ENCODE measurements around the gene MOCS2. TPM values are rescaled to one million over a fixed set of nuclear protein-coding genes. Genes with fewer than 3 reads are reported as not detected.

MOCS2 gene
- total and polyA plus RNA-seq, 10 of the 15 experiments (the other 5 are each of a cell fraction or from before 2014, with no cell fraction given), result 11.0 to 27.4 (median 22.5) TPM

DNA sequence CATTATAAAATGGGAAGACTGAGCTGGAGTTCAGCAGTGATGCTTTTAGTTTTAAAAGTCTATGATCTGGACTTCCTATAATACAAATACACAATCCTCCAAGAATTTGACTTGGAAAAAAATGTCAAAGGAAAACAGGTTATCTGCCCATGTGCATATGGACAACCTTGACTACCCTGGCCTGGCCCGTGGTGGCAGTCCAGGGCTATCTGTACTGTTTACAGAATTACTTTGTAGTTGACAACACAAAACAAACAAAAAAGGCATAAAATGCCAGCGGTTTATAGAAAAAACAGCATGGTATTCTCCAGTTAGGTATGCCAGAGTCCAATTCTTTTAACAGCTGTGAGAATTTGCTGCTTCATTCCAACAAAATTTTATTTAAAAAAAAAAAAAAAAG is 17.3 kb downstream of the MOCS2 start (continued):
- TF ChIP-seq, protein P1, sequence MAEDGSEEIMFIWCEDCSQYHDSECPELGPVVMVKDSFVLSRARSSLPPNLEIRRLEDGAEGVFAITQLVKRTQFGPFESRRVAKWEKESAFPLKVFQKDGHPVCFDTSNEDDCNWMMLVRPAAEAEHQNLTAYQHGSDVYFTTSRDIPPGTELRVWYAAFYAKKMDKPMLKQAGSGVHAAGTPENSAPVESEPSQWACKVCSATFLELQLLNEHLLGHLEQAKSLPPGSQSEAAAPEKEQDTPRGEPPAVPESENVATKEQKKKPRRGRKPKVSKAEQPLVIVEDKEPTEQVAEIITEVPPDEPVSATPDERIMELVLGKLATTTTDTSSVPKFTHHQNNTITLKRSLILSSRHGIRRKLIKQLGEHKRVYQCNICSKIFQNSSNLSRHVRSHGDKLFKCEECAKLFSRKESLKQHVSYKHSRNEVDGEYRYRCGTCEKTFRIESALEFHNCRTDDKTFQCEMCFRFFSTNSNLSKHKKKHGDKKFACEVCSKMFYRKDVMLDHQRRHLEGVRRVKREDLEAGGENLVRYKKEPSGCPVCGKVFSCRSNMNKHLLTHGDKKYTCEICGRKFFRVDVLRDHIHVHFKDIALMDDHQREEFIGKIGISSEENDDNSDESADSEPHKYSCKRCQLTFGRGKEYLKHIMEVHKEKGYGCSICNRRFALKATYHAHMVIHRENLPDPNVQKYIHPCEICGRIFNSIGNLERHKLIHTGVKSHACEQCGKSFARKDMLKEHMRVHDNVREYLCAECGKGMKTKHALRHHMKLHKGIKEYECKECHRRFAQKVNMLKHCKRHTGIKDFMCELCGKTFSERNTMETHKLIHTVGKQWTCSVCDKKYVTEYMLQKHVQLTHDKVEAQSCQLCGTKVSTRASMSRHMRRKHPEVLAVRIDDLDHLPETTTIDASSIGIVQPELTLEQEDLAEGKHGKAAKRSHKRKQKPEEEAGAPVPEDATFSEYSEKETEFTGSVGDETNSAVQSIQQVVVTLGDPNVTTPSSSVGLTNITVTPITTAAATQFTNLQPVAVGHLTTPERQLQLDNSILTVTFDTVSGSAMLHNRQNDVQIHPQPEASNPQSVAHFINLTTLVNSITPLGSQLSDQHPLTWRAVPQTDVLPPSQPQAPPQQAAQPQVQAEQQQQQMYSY (CRISPR knock-in tag; IDR thresholded peaks at IDR 0.05), result no peak
- TF ChIP-seq, protein P2, sequence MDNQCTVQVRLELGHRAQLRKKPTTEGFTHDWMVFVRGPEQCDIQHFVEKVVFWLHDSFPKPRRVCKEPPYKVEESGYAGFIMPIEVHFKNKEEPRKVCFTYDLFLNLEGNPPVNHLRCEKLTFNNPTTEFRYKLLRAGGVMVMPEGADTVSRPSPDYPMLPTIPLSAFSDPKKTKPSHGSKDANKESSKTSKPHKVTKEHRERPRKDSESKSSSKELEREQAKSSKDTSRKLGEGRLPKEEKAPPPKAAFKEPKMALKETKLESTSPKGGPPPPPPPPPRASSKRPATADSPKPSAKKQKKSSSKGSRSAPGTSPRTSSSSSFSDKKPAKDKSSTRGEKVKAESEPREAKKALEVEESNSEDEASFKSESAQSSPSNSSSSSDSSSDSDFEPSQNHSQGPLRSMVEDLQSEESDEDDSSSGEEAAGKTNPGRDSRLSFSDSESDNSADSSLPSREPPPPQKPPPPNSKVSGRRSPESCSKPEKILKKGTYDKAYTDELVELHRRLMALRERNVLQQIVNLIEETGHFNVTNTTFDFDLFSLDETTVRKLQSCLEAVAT (IDR thresholded peaks at IDR 0.05), result no peak
- TF ChIP-seq MTA2 (IDR thresholded peaks at IDR 0.05; ENCODE audit: low read depth), result no peak
- no peak for TF ChIP-seq ZNF274 (IDR thresholded peaks at IDR 0.05; ENCODE audit: insufficient read depth, insufficient read length)
- no peak for TF ChIP-seq TAF1 (IDR thresholded peaks at IDR 0.05; ENCODE audit: borderline replicate concordance, low read depth, low read length)
- TF ChIP-seq JUNB (IDR thresholded peaks at IDR 0.05), result no peak

DNA sequence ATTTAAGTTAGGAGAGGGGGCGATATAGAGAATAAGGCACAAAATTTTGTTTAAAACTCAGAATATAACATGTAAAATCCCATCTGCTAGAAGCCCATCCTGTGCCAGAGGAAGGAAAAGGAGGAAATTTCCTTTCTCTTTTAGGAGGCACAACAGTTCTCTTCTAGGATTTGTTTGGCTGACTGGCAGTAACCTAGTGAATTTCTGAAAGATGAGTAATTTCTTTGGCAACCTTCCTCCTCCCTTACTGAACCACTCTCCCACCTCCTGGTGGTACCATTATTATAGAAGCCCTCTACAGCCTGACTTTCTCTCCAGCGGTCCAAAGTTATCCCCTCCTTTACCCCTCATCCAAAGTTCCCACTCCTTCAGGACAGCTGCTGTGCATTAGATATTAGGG is 18.3 kb downstream of the MOCS2 start:
- ChIA-PET POLR2A (no interaction called here), CTCF (interaction anchor here (1.2 to 7.7 kb wide), 3 partner anchors 14 to 146 kb away, joined by 3 to 66 read pairs (median 5); no protein-coding TSS in a partner anchor), RAD21 (ENCODE audit: unreplicated experiment) (no interaction called here), SMC1A (ENCODE audit: uncharacterized antibody, unreplicated experiment) (interaction anchor here (1.3 to 3.3 kb wide), 2 partner anchors 13 to 142 kb away, joined by 6 to 12 read pairs; no protein-coding TSS in a partner anchor)
- Histone ChIP-seq H3K4me1 (ENCODE audit: control insufficient read depth, insufficient read depth, low read length) (peaks cover 11% of the 10 kb centered on the region), H3K9me3 (replicated peaks; ENCODE audit: control insufficient read depth, insufficient read depth, low read length) (no peaks in the 10 kb centered on the region), H3K4me2 (ENCODE audit: control insufficient read depth, insufficient read depth) (no peak overlapping the region), H2AFZ (ENCODE audit: control insufficient read depth, low read depth, low read length) (no peak overlapping the region), H3K36me3 (ENCODE audit: control insufficient read depth in 2 of 2, insufficient read depth in 2 of 2, low read length in 1 of 2) (no peaks in the 10 kb centered on the region), H3K27me3 (replicated peaks in 1 of 2; ENCODE audit: control insufficient read depth in 2 of 2, insufficient read depth in 2 of 2, low read length in 1 of 2) (no peaks in the 10 kb centered on the region), H3K4me3 (no peak overlapping the region), H4K20me1 (ENCODE audit: control insufficient read depth, insufficient read depth) (no peaks in the 10 kb centered on the region), H3K27ac (ENCODE audit: control insufficient read depth, insufficient read depth) (no peak overlapping the region), H3K9ac (ENCODE audit: control insufficient read depth, insufficient read depth, low read length) (no peak overlapping the region), H3K79me2 (ENCODE audit: control insufficient read depth, insufficient read depth, low read length) (no peaks in the 10 kb centered on the region)
- 100% methylated on average over 2 of the region's 2 CpGs for WGBS (ENCODE audit: insufficient coverage, insufficient replicate concordance, low lambda C conversion rate, missing lambda C conversion rate)
- DNase-seq (ENCODE audit: low read depth, low spot score) (no peak), FAIRE-seq (no peak), ATAC-seq (no peak)
- in situ Hi-C loops (cut with MboI), result loop anchor here (10.0 kb wide), 1 partner anchor 296 kb away; no protein-coding TSS in a partner anchor
- no TSS peak for BruUV-seq (replicated peaks)
- intact Hi-C loops (cut with micrococcal nuclease; ENCODE audit: unreplicated experiment), result no loop called here
- TF ChIP-seq FOS (IDR thresholded peaks at IDR 0.05; ENCODE audit: borderline replicate concordance, extremely low read depth, insufficient read length) (no peak), NFXL1 (IDR thresholded peaks at IDR 0.05; ENCODE audit: borderline replicate concordance) (no peak), KAT2A (conservative IDR thresholded peaks at IDR 0.05; ENCODE audit: control insufficient read depth, low read depth, low read length) (no peak), PML (IDR thresholded peaks at IDR 0.05; ENCODE audit: low read length) (no peak), RBBP5 (conservative IDR thresholded peaks at IDR 0.05) (no peak), HDGF (IDR thresholded peaks at IDR 0.05) (no peak), KDM1A (IDR thresholded peaks at IDR 0.05; ENCODE audit: borderline replicate concordance) (no peak)
- TF ChIP-seq, protein P3, sequence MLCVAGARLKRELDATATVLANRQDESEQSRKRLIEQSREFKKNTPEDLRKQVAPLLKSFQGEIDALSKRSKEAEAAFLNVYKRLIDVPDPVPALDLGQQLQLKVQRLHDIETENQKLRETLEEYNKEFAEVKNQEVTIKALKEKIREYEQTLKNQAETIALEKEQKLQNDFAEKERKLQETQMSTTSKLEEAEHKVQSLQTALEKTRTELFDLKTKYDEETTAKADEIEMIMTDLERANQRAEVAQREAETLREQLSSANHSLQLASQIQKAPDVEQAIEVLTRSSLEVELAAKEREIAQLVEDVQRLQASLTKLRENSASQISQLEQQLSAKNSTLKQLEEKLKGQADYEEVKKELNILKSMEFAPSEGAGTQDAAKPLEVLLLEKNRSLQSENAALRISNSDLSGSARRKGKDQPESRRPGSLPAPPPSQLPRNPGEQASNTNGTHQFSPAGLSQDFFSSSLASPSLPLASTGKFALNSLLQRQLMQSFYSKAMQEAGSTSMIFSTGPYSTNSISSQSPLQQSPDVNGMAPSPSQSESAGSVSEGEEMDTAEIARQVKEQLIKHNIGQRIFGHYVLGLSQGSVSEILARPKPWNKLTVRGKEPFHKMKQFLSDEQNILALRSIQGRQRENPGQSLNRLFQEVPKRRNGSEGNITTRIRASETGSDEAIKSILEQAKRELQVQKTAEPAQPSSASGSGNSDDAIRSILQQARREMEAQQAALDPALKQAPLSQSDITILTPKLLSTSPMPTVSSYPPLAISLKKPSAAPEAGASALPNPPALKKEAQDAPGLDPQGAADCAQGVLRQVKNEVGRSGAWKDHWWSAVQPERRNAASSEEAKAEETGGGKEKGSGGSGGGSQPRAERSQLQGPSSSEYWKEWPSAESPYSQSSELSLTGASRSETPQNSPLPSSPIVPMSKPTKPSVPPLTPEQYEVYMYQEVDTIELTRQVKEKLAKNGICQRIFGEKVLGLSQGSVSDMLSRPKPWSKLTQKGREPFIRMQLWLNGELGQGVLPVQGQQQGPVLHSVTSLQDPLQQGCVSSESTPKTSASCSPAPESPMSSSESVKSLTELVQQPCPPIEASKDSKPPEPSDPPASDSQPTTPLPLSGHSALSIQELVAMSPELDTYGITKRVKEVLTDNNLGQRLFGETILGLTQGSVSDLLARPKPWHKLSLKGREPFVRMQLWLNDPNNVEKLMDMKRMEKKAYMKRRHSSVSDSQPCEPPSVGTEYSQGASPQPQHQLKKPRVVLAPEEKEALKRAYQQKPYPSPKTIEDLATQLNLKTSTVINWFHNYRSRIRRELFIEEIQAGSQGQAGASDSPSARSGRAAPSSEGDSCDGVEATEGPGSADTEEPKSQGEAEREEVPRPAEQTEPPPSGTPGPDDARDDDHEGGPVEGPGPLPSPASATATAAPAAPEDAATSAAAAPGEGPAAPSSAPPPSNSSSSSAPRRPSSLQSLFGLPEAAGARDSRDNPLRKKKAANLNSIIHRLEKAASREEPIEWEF (IDR thresholded peaks at IDR 0.05; ENCODE audit: insufficient replicate concordance, low read depth, low read length), result no peak
